ENCODE results near the gene DUSP23.

DNA sequence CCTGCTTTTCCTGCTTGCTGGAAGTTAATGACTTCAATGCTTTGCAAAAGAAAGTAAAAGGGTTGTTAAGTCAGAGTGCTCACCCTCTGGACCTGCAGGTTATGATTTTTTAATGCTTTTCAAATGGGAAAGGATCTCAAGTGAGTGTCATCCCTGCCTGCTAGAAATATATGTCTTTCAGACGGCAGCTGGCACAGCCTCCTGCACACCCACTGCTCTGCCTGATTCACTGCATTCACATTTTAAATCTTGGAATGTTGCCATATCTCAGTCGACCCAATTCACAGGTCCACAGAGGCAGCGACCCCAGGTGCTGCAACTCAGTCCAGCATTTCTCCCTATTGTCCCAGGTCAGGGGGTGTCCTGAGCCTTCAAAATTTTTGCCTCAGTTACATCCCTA lies 10.7 kb downstream of the DUSP23 start:
- TF ChIP-seq POLR2AphosphoS5 (IDR thresholded peaks at IDR 0.05) (no peak), CTCF (IDR thresholded peaks at IDR 0.05) (no peak)
